K562 (cell line): ENCODE data around the gene ATRN. TPM values are rescaled to one million over a fixed set of nuclear protein-coding genes. Genes with fewer than 3 reads are reported as not detected.

Experiments used
- ARID2 ChIP-seq: fragments of 450-650 bp; IDR thresholded peaks from 2 replicates; pipeline ENCODE4 v1.6.1; 2017; ENCODE audit warnings: antibody characterized with exemption, mild to moderate bottlenecking
- ATF6 ChIP-seq: sonication (generic); formaldehyde crosslinking; IDR thresholded peaks from 2 replicates; pipeline ENCODE4 v1.4.0; 2020; ENCODE audit warnings: mild to moderate bottlenecking, missing genetic modification reagents
- CEBPG ChIP-seq, 3 experiments: fragments of 200-800 bp in 1 of 3; sonication (Bioruptor generic) in 1 of 3; sonication (generic) in 1 of 3; formaldehyde crosslinking in 1 of 3; IDR thresholded peaks in 2 of 3; conservative IDR thresholded peaks in 1 of 3; 2 replicates each; pipeline versions ENCODE4 v1.6.1 to v1.8.0; 2016 to 2022; ENCODE audit warnings: missing compliant biosample characterization in 2 of 3, missing genetic modification characterization in 2 of 3, mild to moderate bottlenecking in 1 of 3, missing genetic modification reagents in 1 of 3
- ETS1 ChIP-seq: conservative IDR thresholded peaks from 2 replicates; pipeline ENCODE4 v1.6.1; 2011; ENCODE audit warnings: low read depth, mild to moderate bottlenecking, low read length; ENCODE audit not compliant: control insufficient read depth
- FOS ChIP-seq: IDR thresholded peaks from 3 replicates; pipeline ENCODE4 v1.6.1; 2011; ENCODE audit not compliant: insufficient read length; ENCODE audit errors: extremely low read depth
- MEF2A ChIP-seq: IDR thresholded peaks from 2 replicates; pipeline ENCODE4 v1.6.1; 2011; ENCODE audit warnings: low read depth, mild to moderate bottlenecking, low read length, moderate library complexity; ENCODE audit not compliant: control insufficient read depth
- NFIX ChIP-seq: fragments of 250-450 bp; sonication (Bioruptor Pico); IDR thresholded peaks from 2 replicates; pipeline ENCODE4 v1.4.0; 2020; ENCODE audit warnings: low read depth, mild to moderate bottlenecking, moderate library complexity
- NFRKB ChIP-seq: fragments of 450-650 bp; IDR thresholded peaks from 2 replicates; pipeline ENCODE4 v1.6.1; 2016; ENCODE audit warnings: low read depth
- NR2C1 ChIP-seq, 2 experiments: fragments of 450-650 bp; IDR thresholded peaks; 2 replicates each; pipeline ENCODE4 v1.6.1; 2017; ENCODE audit warnings: mild to moderate bottlenecking in 2 of 2, antibody characterized with exemption in 1 of 2, inconsistent platforms in 1 of 2, missing compliant biosample characterization in 1 of 2, missing genetic modification characterization in 1 of 2
- NRF1 ChIP-seq, 2 experiments: fragments of 450-650 bp; IDR thresholded peaks in 1 of 2; conservative IDR thresholded peaks in 1 of 2; 2 replicates each; pipeline ENCODE4 v1.6.1; 2014; ENCODE audit warnings: mild to moderate bottlenecking in 2 of 2
- POLR3A ChIP-seq: IDR thresholded peaks from 2 replicates; pipeline ENCODE4 v1.6.1; 2011; ENCODE audit warnings: borderline replicate concordance, mild to moderate bottlenecking, moderate library complexity; ENCODE audit not compliant: insufficient read length, insufficient read depth; ENCODE audit errors: extremely low read depth
- REST ChIP-seq, 2 experiments: fragments of 450-650 bp; formaldehyde crosslinking in 1 of 2; IDR thresholded peaks; 2 replicates each; pipeline versions ENCODE4 v1.4.0 to v1.6.1; 2014 to 2020; ENCODE audit warnings: mild to moderate bottlenecking in 2 of 2, borderline replicate concordance in 1 of 2, low read depth in 1 of 2
- RUNX1 ChIP-seq: sonication (generic); IDR thresholded peaks from 2 replicates; pipeline ENCODE4 v1.6.1; 2016; ENCODE audit warnings: antibody characterized with exemption, low read depth
- ZBTB7A ChIP-seq: IDR thresholded peaks from 2 replicates; pipeline ENCODE4 v1.6.1; 2011; ENCODE audit warnings: low read depth, mild to moderate bottlenecking, low read length, moderate library complexity, borderline replicate concordance; ENCODE audit not compliant: control insufficient read depth
- ZNF263 ChIP-seq: sonication (generic); formaldehyde crosslinking; IDR thresholded peaks from 2 replicates; pipeline ENCODE4 v1.8.0; 2022; ENCODE audit warnings: mild to moderate bottlenecking, missing genetic modification reagents, borderline replicate concordance
- ZNF707 ChIP-seq: fragments of 250-450 bp; sonication (Bioruptor Pico); conservative IDR thresholded peaks from 2 replicates; pipeline ENCODE4 v1.8.0; 2022; ENCODE audit warnings: inconsistent platforms, mild to moderate bottlenecking, moderate library complexity
- polyA plus RNA-seq, 8 experiments: library from polyadenylated mRNA; depleted of rRNA in 4 of 8; stranded (reverse) in 5 of 8; unstranded in 3 of 8; fragments of >200 nt; fragmentation: Nextera tagmentation in 2 of 8; fragmentation: Illumina TruSeq in 1 of 8; extraction: Ambion mirVana in 2 of 8; extraction: Trizol in 1 of 8; gene quantifications; 2 replicates each; pipeline versions ENCODE4 v1.2.1 to v1.2.3, GENCODE V29; 2011 to 2014; ENCODE audit warnings: inconsistent platforms in 1 of 8, missing spikeins in 1 of 8
- total RNA-seq, 7 experiments: library from RNA; depleted of rRNA in 6 of 7; stranded (reverse); fragments of >200 nt in 6 of 7; fragmentation: Illumina TruSeq in 2 of 7; extraction: Trizol in 2 of 7; gene quantifications; 2 replicates each; pipeline versions ENCODE4 v1.2.1 to v1.2.3, GENCODE V29; 2011 to 2021; ENCODE audit warnings: low replicate concordance in 1 of 7

The ATRN gene
- total and polyA plus RNA-seq, 9 of the 15 experiments (the other 6 are each of a cell fraction or from before 2014, with no cell fraction given) = 0.69 to 16.5 (median 7.6) TPM

- no peak for TF ChIP-seq MEF2A
- TF ChIP-seq NFIX (CRISPR knock-in tag) = no peak
- peak; percentile 32; the same call in 1 of the 2 replicates for TF ChIP-seq REST (IDR thresholded peaks at IDR 0.05; ENCODE audit: borderline replicate concordance)
- no peak for TF ChIP-seq REST (CRISPR knock-in tag; IDR thresholded peaks at IDR 0.05; ENCODE audit: low read depth)
- no peak for TF ChIP-seq NFRKB
- TF ChIP-seq ETS1 = no peak
- no peak for TF ChIP-seq ZBTB7A
- TF ChIP-seq FOS = peak; percentile 81
- no peak for TF ChIP-seq ZNF707 (CRISPR knock-in tag)
- TF ChIP-seq POLR3A = no peak
- TF ChIP-seq ARID2 = no peak
- no peak for TF ChIP-seq ZNF263
- TF ChIP-seq ATF6 (CRISPR knock-in tag) = no peak
- no peak for TF ChIP-seq CEBPG (CRISPR knock-in tag; IDR thresholded peaks at IDR 0.05)
- TF ChIP-seq CEBPG (tag; conservative IDR thresholded peaks at IDR 0.05 in 1 of 2, IDR thresholded peaks at IDR 0.05 in 1 of 2) = no peak
- 0 out of 4 replicates have a peak, but pooled peaks of 1 of the 2 experiments have one; percentile 21 for TF ChIP-seq NRF1 (conservative IDR thresholded peaks at IDR 0.05 in 1 of 2, IDR thresholded peaks at IDR 0.05 in 1 of 2)
- TF ChIP-seq RUNX1 = no peak
- TF ChIP-seq NR2C1 (IDR thresholded peaks at IDR 0.05) = no peak
- no peak for TF ChIP-seq NR2C1 (tag; IDR thresholded peaks at IDR 0.05)
Measured at GRCh38 chr20:3687655-3688054, 216.8 kb downstream of the ATRN start (continued).
